Kidney epithelial cell (primary cell): ENCODE results near the gene SOAT1. TPM values are rescaled to one million over a fixed set of nuclear protein-coding genes. Genes with fewer than 3 reads are reported as not detected.
"Not testable (repeated sequence)": the region's sequence is repeated elsewhere in the genome, so short reads cannot be mapped to it uniquely, and the experiment has no call there.

Source experiments
- DNase-seq: peaks from one replicate; pipeline ENCODE4 v3.0.0-alpha.2; 2010; ENCODE audit warnings: low read depth
- H3K27me3 ChIP-seq: 2 replicates; pipeline ENCODE4 v1.6.0; 2011; ENCODE audit warnings: low read length; ENCODE audit not compliant: control insufficient read depth, insufficient read depth
- H3K36me3 ChIP-seq: 2 replicates; pipeline ENCODE4 v1.5.1; 2011; ENCODE audit warnings: low read length; ENCODE audit not compliant: control insufficient read depth, insufficient read depth
- H3K4me3 ChIP-seq: 2 replicates; pipeline ENCODE4 v1.5.1; 2011; ENCODE audit warnings: low read depth, mild to moderate bottlenecking, control low read depth, low read length
- total RNA-seq: library from RNA; depleted of rRNA; stranded (reverse); fragments of >200 nt; gene quantifications from 2 replicates; pipeline ENCODE4 v1.2.3, GENCODE V29; 2015
- TF ChIP-seq, protein P1 (sequence below): IDR thresholded peaks from 2 replicates; pipeline ENCODE4 v1.5.1; 2011; ENCODE audit warnings: mild to moderate bottlenecking, moderate library complexity, low read length, control low read depth, inconsistent platforms; ENCODE audit not compliant: insufficient read depth, poor library complexity, severe bottlenecking

Gene SOAT1
- total RNA-seq, 1 donor from 2014 or later = 38.1 TPM

GRCh38 chr1:179351281-179351680, 57.7 kb downstream of the SOAT1 start:
- Histone ChIP-seq H3K36me3 (no peaks in the 10 kb centered on the region), H3K4me3 (no peak overlapping the region), H3K27me3 (no peaks in the 10 kb centered on the region)
- TF ChIP-seq, protein P1, sequence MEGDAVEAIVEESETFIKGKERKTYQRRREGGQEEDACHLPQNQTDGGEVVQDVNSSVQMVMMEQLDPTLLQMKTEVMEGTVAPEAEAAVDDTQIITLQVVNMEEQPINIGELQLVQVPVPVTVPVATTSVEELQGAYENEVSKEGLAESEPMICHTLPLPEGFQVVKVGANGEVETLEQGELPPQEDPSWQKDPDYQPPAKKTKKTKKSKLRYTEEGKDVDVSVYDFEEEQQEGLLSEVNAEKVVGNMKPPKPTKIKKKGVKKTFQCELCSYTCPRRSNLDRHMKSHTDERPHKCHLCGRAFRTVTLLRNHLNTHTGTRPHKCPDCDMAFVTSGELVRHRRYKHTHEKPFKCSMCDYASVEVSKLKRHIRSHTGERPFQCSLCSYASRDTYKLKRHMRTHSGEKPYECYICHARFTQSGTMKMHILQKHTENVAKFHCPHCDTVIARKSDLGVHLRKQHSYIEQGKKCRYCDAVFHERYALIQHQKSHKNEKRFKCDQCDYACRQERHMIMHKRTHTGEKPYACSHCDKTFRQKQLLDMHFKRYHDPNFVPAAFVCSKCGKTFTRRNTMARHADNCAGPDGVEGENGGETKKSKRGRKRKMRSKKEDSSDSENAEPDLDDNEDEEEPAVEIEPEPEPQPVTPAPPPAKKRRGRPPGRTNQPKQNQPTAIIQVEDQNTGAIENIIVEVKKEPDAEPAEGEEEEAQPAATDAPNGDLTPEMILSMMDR = no peak
- no peak for DNase-seq

- DNase-seq = no peak
- H3K4me3 ChIP-seq = no peak overlapping the region
- H3K27me3 ChIP-seq = no peaks in the 10 kb centered on the region
- no peaks in the 10 kb centered on the region for H3K36me3 ChIP-seq
- TF ChIP-seq, protein P1 = no peak
These were observed 58.6 kb downstream of the SOAT1 start for GRCh38 chr1:179352236-179352635.

DNA sequence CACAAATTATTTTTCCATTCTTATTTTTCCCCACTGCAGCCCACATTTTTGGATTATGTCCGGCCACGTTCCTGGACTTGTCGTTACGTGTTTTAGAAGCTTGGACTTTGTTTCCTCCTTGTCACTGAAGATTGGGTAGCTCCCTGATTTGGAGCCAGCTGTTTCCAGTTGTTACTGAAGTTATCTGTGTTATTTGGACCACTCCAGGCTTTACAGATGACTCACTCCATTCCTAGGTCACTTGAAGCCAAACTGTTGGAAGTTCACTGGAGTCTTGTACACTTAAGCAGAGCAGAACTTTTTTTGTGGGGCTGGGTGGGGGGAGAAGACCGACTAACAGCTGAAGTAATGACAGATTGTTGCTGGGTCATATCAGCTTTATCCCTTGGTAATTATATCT, 59.9 kb downstream of the SOAT1 start:
- no peaks in the 10 kb centered on the region for H3K36me3 ChIP-seq
- no peak for DNase-seq
- H3K27me3 ChIP-seq = no peaks in the 10 kb centered on the region
- TF ChIP-seq, protein P1 = no peak
- H3K4me3 ChIP-seq = no peak overlapping the region

GRCh38 chr1:179361631-179362030, 68.0 kb downstream of the SOAT1 start:
- H3K27me3 ChIP-seq, H3K36me3 ChIP-seq, H3K4me3 ChIP-seq, DNase-seq: not testable (repeated sequence)

GRCh38 chr1:179365342-179366092, 71.9 kb downstream of the SOAT1 start, which contains the start of gene AXDND1:
TSS of gene AXDND1 (plus strand) at chr1:179365971. CDS start at chr1:179366510, 539 bp downstream.
- peak; percentile 56 for DNase-seq
- peak within 1 kb of the TSS; percentile 68 for H3K4me3 ChIP-seq
- H3K36me3 ChIP-seq = no peaks in the 10 kb centered on the region
- TF ChIP-seq, protein P1 = peak; percentile 50
- no peaks in the 10 kb centered on the region for H3K27me3 ChIP-seq

- Histone ChIP-seq H3K4me3 (peak overlapping the region; percentile 68), H3K36me3 (no peaks in the 10 kb centered on the region), H3K27me3 (no peaks in the 10 kb centered on the region)
- TF ChIP-seq, protein P1 = no peak
- no peak for DNase-seq
These were observed 72.7 kb downstream of the SOAT1 start for GRCh38 chr1:179366093-179366800.
